AML-193 (cell line): ENCODE measurements around the gene SLC22A2.
"Not testable (repeated sequence)": the region's sequence is repeated elsewhere in the genome, so short reads cannot be mapped to it uniquely, and the experiment has no call there.

ENCODE experiments used
- DNase-seq, 2 experiments: peaks; one replicate each; lab custom pipeline; 2025; lab: John Stamatoyannopoulos, UW

The SLC22A2 gene

GRCh38 chr6:160258346-160259142 lies at the start of gene SLC22A2:
TSS of gene SLC22A2 (minus strand) at chr6:160258821. CDS start at chr6:160258757, 64 bp downstream.
- no peak for DNase-seq

- no peak for DNase-seq
Observed at GRCh38 chr6:160305926-160306713, 47.5 kb upstream of the SLC22A2 start.

GRCh38 chr6:160303806-160304205 lies 45.2 kb upstream of the SLC22A2 start:
- no peak for DNase-seq

GRCh38 chr6:160302431-160303082 lies 43.9 kb upstream of the SLC22A2 start:
- not testable (repeated sequence) for DNase-seq

- no peak for DNase-seq
Observed at GRCh38 chr6:160301339-160301738, 42.7 kb upstream of the SLC22A2 start.

GRCh38 chr6:160300076-160300695 lies 41.6 kb upstream of the SLC22A2 start:
- no peak for DNase-seq

- no peak for DNase-seq
Observed at GRCh38 chr6:160299559-160299958, 40.9 kb upstream of the SLC22A2 start.

- no peak for DNase-seq
Observed at GRCh38 chr6:160298121-160298520, 39.5 kb upstream of the SLC22A2 start.

GRCh38 chr6:160297310-160297709 lies 38.7 kb upstream of the SLC22A2 start:
- DNase-seq: no peak

GRCh38 chr6:160293844-160294243 lies 35.2 kb upstream of the SLC22A2 start:
- no peak for DNase-seq

GRCh38 chr6:160285541-160286105 lies 27.0 kb upstream of the SLC22A2 start:
- DNase-seq: no peak

- DNase-seq: no peak
Observed at GRCh38 chr6:160284575-160284974, 26.0 kb upstream of the SLC22A2 start.

GRCh38 chr6:160282444-160282843 lies 23.8 kb upstream of the SLC22A2 start:
- no peak for DNase-seq

- DNase-seq: no peak
Observed at GRCh38 chr6:160279850-160280249, 21.2 kb upstream of the SLC22A2 start.

- no peak for DNase-seq
Observed at GRCh38 chr6:160278786-160279310, 20.2 kb upstream of the SLC22A2 start.

GRCh38 chr6:160278311-160278710 lies 19.7 kb upstream of the SLC22A2 start:
- DNase-seq: no peak

- no peak for DNase-seq
Observed at GRCh38 chr6:160277546-160277945, 18.9 kb upstream of the SLC22A2 start.

- no peak for DNase-seq
Observed at GRCh38 chr6:160277144-160277543, 18.5 kb upstream of the SLC22A2 start.

GRCh38 chr6:160276126-160276525 lies 17.5 kb upstream of the SLC22A2 start:
- DNase-seq: no peak

- no peak for DNase-seq
Observed at GRCh38 chr6:160275511-160276003, 16.9 kb upstream of the SLC22A2 start.

GRCh38 chr6:160274871-160275510 lies 16.4 kb upstream of the SLC22A2 start:
- no peak for DNase-seq
